T-helper 9 cell (primary cell): ENCODE data around the gene NIPBL.
"Not testable (repeated sequence)": the region's sequence is repeated elsewhere in the genome, so short reads cannot be mapped to it uniquely, and the experiment has no call there.

Experiments
- DNase-seq: peaks from one replicate; pipeline ENCODE4 v3.0.0-alpha.2; 2020

The NIPBL gene

GRCh38 chr5:37039824-37040223 is 163.3 kb downstream of the NIPBL start:
- DNase-seq: no peak

- no peak for DNase-seq
These were observed 167.1 kb downstream of the NIPBL start for GRCh38 chr5:37043693-37044092.

- no peak for DNase-seq
These were observed 167.6 kb downstream of the NIPBL start for GRCh38 chr5:37044120-37044519.

GRCh38 chr5:37045703-37046102 is 169.1 kb downstream of the NIPBL start:
- no peak for DNase-seq

GRCh38 chr5:37047947-37048346 is 171.4 kb downstream of the NIPBL start:
- DNase-seq: no peak

GRCh38 chr5:37054391-37054790 is 177.8 kb downstream of the NIPBL start:
- DNase-seq: no peak

- DNase-seq: no peak
These were observed 178.9 kb downstream of the NIPBL start for GRCh38 chr5:37055383-37055990.

- no peak for DNase-seq
These were observed 180.2 kb downstream of the NIPBL start for GRCh38 chr5:37056762-37057161.

GRCh38 chr5:37060030-37060429 is 183.5 kb downstream of the NIPBL start:
- DNase-seq: no peak

- DNase-seq: no peak
These were observed 187.2 kb downstream of the NIPBL start for GRCh38 chr5:37063739-37064138.

- DNase-seq: no peak
These were observed 187.9 kb downstream of the NIPBL start for GRCh38 chr5:37064442-37064841.

- no peak for DNase-seq
These were observed 194.9 kb downstream of the NIPBL start for GRCh38 chr5:37071487-37071886.

GRCh38 chr5:37071901-37072581 is 195.5 kb downstream of the NIPBL start:
- no peak for DNase-seq

GRCh38 chr5:37075399-37075950 is 198.9 kb downstream of the NIPBL start:
- DNase-seq: no peak

- DNase-seq: no peak
These were observed 200.6 kb downstream of the NIPBL start for GRCh38 chr5:37077146-37077545.

GRCh38 chr5:37080697-37081096 is 204.1 kb downstream of the NIPBL start:
- no peak for DNase-seq

GRCh38 chr5:37082977-37083376 is 206.4 kb downstream of the NIPBL start:
- not testable (repeated sequence) for DNase-seq

- not testable (repeated sequence) for DNase-seq
These were observed 209.5 kb downstream of the NIPBL start for GRCh38 chr5:37086026-37086425.

GRCh38 chr5:37086466-37087173 is 210.1 kb downstream of the NIPBL start:
- DNase-seq: no peak

- DNase-seq: no peak
These were observed 211.4 kb downstream of the NIPBL start for GRCh38 chr5:37088009-37088408.

GRCh38 chr5:37090123-37090726 is 213.7 kb downstream of the NIPBL start:
- no peak for DNase-seq

GRCh38 chr5:37090781-37091180 is 214.2 kb downstream of the NIPBL start:
- no peak for DNase-seq

GRCh38 chr5:37093795-37094194 is 217.2 kb downstream of the NIPBL start:
- not testable (repeated sequence) for DNase-seq
